ENCODE results near the gene KLK4. TPM values are rescaled to one million over a fixed set of nuclear protein-coding genes. Genes with fewer than 3 reads are reported as not detected.

The KLK4 gene
- total RNA-seq, 1 experiment from 2014 or later, result 0.48 TPM

- Histone ChIP-seq H3K18ac (ENCODE audit: insufficient read length, low read depth, low read length) (no peak overlapping the region), H3K56ac (ENCODE audit: insufficient read length, low read depth, low read length) (no peak overlapping the region), H3K9me3 (ENCODE audit: control insufficient read depth, low read depth, low read length) (peaks cover 4% of the 10 kb centered on the region), H3K27ac (ENCODE audit: insufficient read length, low read depth, low read length) (no peak overlapping the region), H2BK15ac (ENCODE audit: low read depth, low read length) (no peak overlapping the region), H4K5ac (ENCODE audit: insufficient read length, low read depth, low read length) (no peak overlapping the region), H2BK5ac (ENCODE audit: insufficient read length, low read length) (no peak overlapping the region), H3K27me3 (ENCODE audit: insufficient read depth, low read length) (no peaks in the 10 kb centered on the region; the same call in 1 of the 2 replicates), H3K79me2 (ENCODE audit: insufficient read depth, low read length) (no peaks in the 10 kb centered on the region), H3K23me2 (ENCODE audit: insufficient read length, low read depth, low read length, poor library complexity, severe bottlenecking) (no peaks in the 10 kb centered on the region), H2BK120ac (ENCODE audit: low read depth, low read length, poor library complexity, severe bottlenecking) (no peak overlapping the region), H3K4me2 (ENCODE audit: insufficient read depth, insufficient read length, low read length) (no peak overlapping the region), H2AFZ (ENCODE audit: low read length) (no peak overlapping the region), H2AK5ac (ENCODE audit: insufficient read length, low read length) (no peak overlapping the region), H3K79me1 (ENCODE audit: insufficient read depth, low read depth, low read length, poor library complexity, severe bottlenecking) (no peaks in the 10 kb centered on the region), H2BK12ac (ENCODE audit: insufficient read length, low read depth, low read length) (no peak overlapping the region), H3K23ac (ENCODE audit: insufficient read length, low read depth, low read length) (no peak overlapping the region), H3T11ph (ENCODE audit: low read length) (no peak overlapping the region), H3K4me1 (ENCODE audit: insufficient read depth, low read length) (no peaks in the 10 kb centered on the region), H3K14ac (ENCODE audit: insufficient read depth, low read length) (no peak overlapping the region), H4K91ac (ENCODE audit: insufficient read length, low read depth, low read length) (no peak overlapping the region), H3K4ac (ENCODE audit: low read depth, low read length) (no peak overlapping the region), H4K8ac (replicated peaks; ENCODE audit: insufficient read length, low read depth, low read length) (no peak overlapping the region), H2BK20ac (ENCODE audit: low read depth, low read length, poor library complexity, severe bottlenecking) (no peak overlapping the region), H3K9ac (ENCODE audit: extremely low read depth, insufficient read length, low read length) (no peak overlapping the region), H4K20me1 (ENCODE audit: control insufficient read depth, insufficient read depth, insufficient read length) (no peaks in the 10 kb centered on the region)
- no CpG with 5 or more reads among the region's 5 CpGs for WGBS (ENCODE audit: extremely low coverage, insufficient read length, low lambda C conversion rate)
- DNase-seq, result no peak
- H3K4me1 Mint-ChIP-seq, result no peaks in the 10 kb centered on the region
- no peak for TF ChIP-seq CTCF (conservative IDR thresholded peaks at IDR 0.05)
- H3K27me3 Mint-ChIP-seq (ENCODE audit: low read depth), result peaks cover 85% of the 10 kb centered on the region
- no peak overlapping the region for H3K4me3 Mint-ChIP-seq
- peaks cover 36 to 41% of the 10 kb centered on the region in 2 experiments for H3K9me3 Mint-ChIP-seq
- peaks cover 4 to 11% (median 7%) of the 10 kb centered on the region in 3 experiments; a peak in 5 of 7 replicates for H3K36me3 Mint-ChIP-seq (ENCODE audit: insufficient read depth in 1 of 3, low read depth in 3 of 3)
- H3K27ac Mint-ChIP-seq, result no peak overlapping the region
Observed at GRCh38 chr19:50891253-50891625, 20.0 kb downstream of the KLK4 start.

All from H9 (cell line).